ENCODE measurements around the gene PLA2G6. TPM values are rescaled to one million over a fixed set of nuclear protein-coding genes. Genes with fewer than 3 reads are reported as not detected.
A peak's percentile ranks its signal among the peaks of the same experiment; 100 is the strongest.

PLA2G6 gene
- total RNA-seq, 2 donors from 2014 or later, result 60.6 to 60.7 TPM

DNA sequence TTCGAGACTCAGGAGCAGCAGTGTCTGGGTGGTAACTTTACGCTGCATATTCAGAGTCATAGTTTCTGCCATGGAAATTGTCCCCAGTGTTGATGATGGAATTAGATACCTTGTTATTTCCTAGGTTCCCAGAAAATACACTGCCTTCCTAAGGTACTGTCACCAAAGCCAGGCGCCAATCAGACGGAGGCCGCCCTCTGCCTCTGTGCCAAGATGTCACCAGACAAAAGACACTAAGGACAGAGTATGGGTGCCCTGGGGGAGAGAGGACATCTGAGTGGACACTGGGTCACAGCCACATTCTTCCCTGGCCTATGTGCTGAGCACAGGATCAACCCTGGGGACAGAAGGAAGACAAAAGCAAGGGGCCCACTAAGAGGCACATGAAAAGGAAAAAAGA, 11.2 kb downstream of the PLA2G6 start:
- no peaks in the 10 kb centered on the region for H3K27me3 ChIP-seq (ENCODE audit: control insufficient read depth, insufficient read depth, low read length, poor library complexity, severe bottlenecking)
- H3K9me3 Mint-ChIP-seq, result no peaks in the 10 kb centered on the region
- H3K27ac Mint-ChIP-seq, result no peak overlapping the region
- H3K4me3 Mint-ChIP-seq, result no peak overlapping the region
- H3K27ac ChIP-seq (ENCODE audit: low read depth, low read length), result no peak overlapping the region
- peaks cover 2% of the 10 kb centered on the region for H3K4me1 Mint-ChIP-seq
- no peak for DNase-seq
- WGBS, 2 experiments (ENCODE audit: insufficient coverage in 1 of 2, insufficient read length in 1 of 2), result 96% methylated on average over 5 of the region's 5 CpGs
- TF ChIP-seq, protein P1, sequence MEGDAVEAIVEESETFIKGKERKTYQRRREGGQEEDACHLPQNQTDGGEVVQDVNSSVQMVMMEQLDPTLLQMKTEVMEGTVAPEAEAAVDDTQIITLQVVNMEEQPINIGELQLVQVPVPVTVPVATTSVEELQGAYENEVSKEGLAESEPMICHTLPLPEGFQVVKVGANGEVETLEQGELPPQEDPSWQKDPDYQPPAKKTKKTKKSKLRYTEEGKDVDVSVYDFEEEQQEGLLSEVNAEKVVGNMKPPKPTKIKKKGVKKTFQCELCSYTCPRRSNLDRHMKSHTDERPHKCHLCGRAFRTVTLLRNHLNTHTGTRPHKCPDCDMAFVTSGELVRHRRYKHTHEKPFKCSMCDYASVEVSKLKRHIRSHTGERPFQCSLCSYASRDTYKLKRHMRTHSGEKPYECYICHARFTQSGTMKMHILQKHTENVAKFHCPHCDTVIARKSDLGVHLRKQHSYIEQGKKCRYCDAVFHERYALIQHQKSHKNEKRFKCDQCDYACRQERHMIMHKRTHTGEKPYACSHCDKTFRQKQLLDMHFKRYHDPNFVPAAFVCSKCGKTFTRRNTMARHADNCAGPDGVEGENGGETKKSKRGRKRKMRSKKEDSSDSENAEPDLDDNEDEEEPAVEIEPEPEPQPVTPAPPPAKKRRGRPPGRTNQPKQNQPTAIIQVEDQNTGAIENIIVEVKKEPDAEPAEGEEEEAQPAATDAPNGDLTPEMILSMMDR (conservative IDR thresholded peaks at IDR 0.05), result no peak
- H3K9me3 ChIP-seq (ENCODE audit: control insufficient read depth, low read length), result no peaks in the 10 kb centered on the region
- H3K36me3 Mint-ChIP-seq (ENCODE audit: low read depth), result peaks cover 28% of the 10 kb centered on the region
- H3K4me1 ChIP-seq (ENCODE audit: control insufficient read depth, insufficient read depth, low read length), result no peaks in the 10 kb centered on the region
- no peak overlapping the region for H3K4me3 ChIP-seq (ENCODE audit: low read length)
- peaks cover 10% of the 10 kb centered on the region for H3K36me3 ChIP-seq (ENCODE audit: control insufficient read depth, insufficient read depth, low read length)
- H3K9ac ChIP-seq (ENCODE audit: extremely low read depth, low read length, poor library complexity, severe bottlenecking), result no peak overlapping the region
- H3K27me3 Mint-ChIP-seq (ENCODE audit: insufficient read depth), result no peaks in the 10 kb centered on the region

- H3K27ac ChIP-seq (ENCODE audit: low read depth, low read length), result no peak overlapping the region
- H3K9me3 ChIP-seq (ENCODE audit: control insufficient read depth, low read length), result no peaks in the 10 kb centered on the region
- H3K4me3 ChIP-seq (ENCODE audit: low read length), result no peak overlapping the region
- 93 to 96% methylated on average over 17 of the region's 17 CpGs for WGBS, 2 experiments (ENCODE audit: insufficient coverage in 1 of 2, insufficient read length in 1 of 2)
- H3K9ac ChIP-seq (ENCODE audit: extremely low read depth, low read length, poor library complexity, severe bottlenecking), result no peak overlapping the region
- no peaks in the 10 kb centered on the region for H3K9me3 Mint-ChIP-seq
- H3K36me3 ChIP-seq (ENCODE audit: control insufficient read depth, insufficient read depth, low read length), result peaks cover 10% of the 10 kb centered on the region
- no peaks in the 10 kb centered on the region for H3K27me3 Mint-ChIP-seq (ENCODE audit: insufficient read depth)
- no peak for DNase-seq
- peaks cover 37% of the 10 kb centered on the region for H3K36me3 Mint-ChIP-seq (ENCODE audit: low read depth)
- peaks cover 2% of the 10 kb centered on the region for H3K4me1 Mint-ChIP-seq
- no peaks in the 10 kb centered on the region for H3K4me1 ChIP-seq (ENCODE audit: control insufficient read depth, insufficient read depth, low read length)
- no peak overlapping the region for H3K27ac Mint-ChIP-seq
- H3K4me3 Mint-ChIP-seq, result no peak overlapping the region
- H3K27me3 ChIP-seq (ENCODE audit: control insufficient read depth, insufficient read depth, low read length, poor library complexity, severe bottlenecking), result no peaks in the 10 kb centered on the region
- TF ChIP-seq, protein P1 (conservative IDR thresholded peaks at IDR 0.05), result no peak
Observed at GRCh38 chr22:38169116-38169515, 12.5 kb downstream of the PLA2G6 start.

- peaks cover 10% of the 10 kb centered on the region for H3K36me3 ChIP-seq (ENCODE audit: control insufficient read depth, insufficient read depth, low read length)
- TF ChIP-seq, protein P1 (conservative IDR thresholded peaks at IDR 0.05), result no peak
- H3K4me3 Mint-ChIP-seq, result no peak overlapping the region
- H3K4me3 ChIP-seq (ENCODE audit: low read length), result no peak overlapping the region
- WGBS, 2 experiments (ENCODE audit: insufficient coverage in 1 of 2, insufficient read length in 1 of 2), result 82 to 91% methylated on average over 2 to 7 of the region's 7 CpGs
- H3K27me3 Mint-ChIP-seq (ENCODE audit: insufficient read depth), result no peaks in the 10 kb centered on the region
- H3K27ac Mint-ChIP-seq, result peak overlapping the region; percentile 28
- H3K4me1 Mint-ChIP-seq, result no peaks in the 10 kb centered on the region
- H3K4me1 ChIP-seq (ENCODE audit: control insufficient read depth, insufficient read depth, low read length), result no peaks in the 10 kb centered on the region
- no peaks in the 10 kb centered on the region for H3K9me3 Mint-ChIP-seq
- peaks cover 37% of the 10 kb centered on the region for H3K36me3 Mint-ChIP-seq (ENCODE audit: low read depth)
- no peaks in the 10 kb centered on the region for H3K27me3 ChIP-seq (ENCODE audit: control insufficient read depth, insufficient read depth, low read length, poor library complexity, severe bottlenecking)
- no peaks in the 10 kb centered on the region for H3K9me3 ChIP-seq (ENCODE audit: control insufficient read depth, low read length)
- H3K27ac ChIP-seq (ENCODE audit: low read depth, low read length), result no peak overlapping the region
- no peak overlapping the region for H3K9ac ChIP-seq (ENCODE audit: extremely low read depth, low read length, poor library complexity, severe bottlenecking)
- no peak for DNase-seq
Observed at GRCh38 chr22:38167988-38168407, 13.6 kb downstream of the PLA2G6 start.
